ENCODE data around the gene CXCL17.

Gene CXCL17

DNA sequence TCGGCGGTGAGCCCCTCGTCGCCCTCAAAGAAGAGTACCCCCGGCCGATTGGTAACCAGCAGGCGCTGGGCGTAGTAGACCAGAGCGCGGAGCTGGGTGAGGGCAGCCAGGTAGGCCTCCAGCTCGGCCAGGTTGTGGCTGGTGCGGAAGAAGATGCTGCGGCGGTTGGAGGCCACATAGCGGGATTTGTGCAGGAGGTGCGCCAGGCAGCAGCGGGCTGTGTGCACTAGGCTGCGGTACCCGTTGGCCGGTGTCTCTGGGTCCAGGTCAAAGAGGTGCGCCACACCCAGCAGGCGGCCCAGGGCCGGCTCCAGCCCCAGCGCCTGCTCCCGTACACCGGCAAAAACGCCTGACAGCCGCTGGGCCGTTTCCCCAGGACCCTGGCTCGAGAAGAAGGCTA, 32.4 kb downstream of the CXCL17 start:
- no peaks in the 10 kb centered on the region for H3K9me3 ChIP-seq (ENCODE audit: control insufficient read depth, insufficient read depth, low read length)
- no peaks in the 10 kb centered on the region; the same call in 1 of the 2 replicates for H3K4me1 ChIP-seq (ENCODE audit: control insufficient read depth, insufficient read depth, low read length)
- H3K36me3 ChIP-seq (ENCODE audit: control insufficient read depth, insufficient read depth, low read length), result no peaks in the 10 kb centered on the region
- H3K27me3 ChIP-seq (ENCODE audit: control insufficient read depth, insufficient read depth, low read length), result peaks cover 66% of the 10 kb centered on the region
- H3K27ac ChIP-seq (ENCODE audit: low read depth, low read length), result no peak overlapping the region
- no peak overlapping the region for H3K4me3 ChIP-seq (ENCODE audit: low read depth, low read length)
- no peak overlapping the region for H3K9ac ChIP-seq (ENCODE audit: low read depth, low read length)

DNA sequence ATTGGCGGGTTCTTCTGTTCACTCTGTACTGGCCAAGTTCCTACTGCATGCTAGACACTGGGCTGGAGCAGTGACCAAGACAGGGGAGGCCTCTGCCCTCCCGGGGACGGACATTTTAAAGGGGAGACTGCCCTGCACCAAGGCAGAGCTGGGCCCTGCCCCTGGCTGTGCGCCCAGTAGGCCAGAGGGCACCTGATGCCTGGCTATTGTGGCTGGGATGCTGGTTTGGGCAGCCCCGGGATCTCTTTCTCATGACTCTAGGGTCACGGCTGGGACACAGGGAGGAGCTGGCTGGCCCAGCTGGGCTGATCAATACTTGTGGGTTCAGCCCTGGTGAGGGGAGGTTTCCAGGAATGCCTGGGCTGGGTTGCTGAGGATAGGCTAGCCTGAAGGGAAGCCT, 33.3 kb downstream of the CXCL17 start:
- no peak overlapping the region for H3K27ac ChIP-seq (ENCODE audit: low read depth, low read length)
- H3K4me1 ChIP-seq (ENCODE audit: control insufficient read depth, insufficient read depth, low read length), result no peaks in the 10 kb centered on the region; the same call in 1 of the 2 replicates
- H3K4me3 ChIP-seq (ENCODE audit: low read depth, low read length), result no peak overlapping the region
- no peaks in the 10 kb centered on the region for H3K36me3 ChIP-seq (ENCODE audit: control insufficient read depth, insufficient read depth, low read length)
- H3K27me3 ChIP-seq (ENCODE audit: control insufficient read depth, insufficient read depth, low read length), result peaks cover 62% of the 10 kb centered on the region
- no peak overlapping the region for H3K9ac ChIP-seq (ENCODE audit: low read depth, low read length)
- no peaks in the 10 kb centered on the region for H3K9me3 ChIP-seq (ENCODE audit: control insufficient read depth, insufficient read depth, low read length)

DNA sequence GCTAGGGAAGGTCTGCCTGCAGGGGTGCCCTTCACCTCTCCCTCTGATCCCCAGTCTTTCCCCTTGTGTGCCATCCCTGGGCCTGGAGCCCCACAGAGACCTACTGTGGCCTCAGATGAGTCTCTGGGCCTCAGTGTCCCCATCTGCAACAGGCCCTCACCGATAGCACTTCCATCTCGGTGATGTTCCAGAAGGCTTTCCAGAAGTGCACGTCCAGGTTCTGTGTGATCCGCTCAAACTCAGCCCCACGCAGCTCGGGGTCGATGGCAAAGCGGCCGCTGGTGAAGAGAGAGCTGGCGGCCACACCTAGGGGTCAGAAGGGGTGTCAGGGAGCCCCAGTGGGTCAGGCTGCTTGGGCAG, 35.0 kb downstream of the CXCL17 start:
- Histone ChIP-seq H3K4me3 (ENCODE audit: low read depth, low read length) (no peak overlapping the region), H3K4me1 (ENCODE audit: control insufficient read depth, insufficient read depth, low read length) (peaks cover under 1% of the 10 kb centered on the region; the same call in 1 of the 2 replicates), H3K27me3 (ENCODE audit: control insufficient read depth, insufficient read depth, low read length) (peaks cover 51% of the 10 kb centered on the region), H3K36me3 (ENCODE audit: control insufficient read depth, insufficient read depth, low read length) (no peaks in the 10 kb centered on the region; the same call in 1 of the 2 replicates), H3K9ac (ENCODE audit: low read depth, low read length) (no peak overlapping the region), H3K27ac (ENCODE audit: low read depth, low read length) (no peak overlapping the region), H3K9me3 (ENCODE audit: control insufficient read depth, insufficient read depth, low read length) (no peaks in the 10 kb centered on the region)

DNA sequence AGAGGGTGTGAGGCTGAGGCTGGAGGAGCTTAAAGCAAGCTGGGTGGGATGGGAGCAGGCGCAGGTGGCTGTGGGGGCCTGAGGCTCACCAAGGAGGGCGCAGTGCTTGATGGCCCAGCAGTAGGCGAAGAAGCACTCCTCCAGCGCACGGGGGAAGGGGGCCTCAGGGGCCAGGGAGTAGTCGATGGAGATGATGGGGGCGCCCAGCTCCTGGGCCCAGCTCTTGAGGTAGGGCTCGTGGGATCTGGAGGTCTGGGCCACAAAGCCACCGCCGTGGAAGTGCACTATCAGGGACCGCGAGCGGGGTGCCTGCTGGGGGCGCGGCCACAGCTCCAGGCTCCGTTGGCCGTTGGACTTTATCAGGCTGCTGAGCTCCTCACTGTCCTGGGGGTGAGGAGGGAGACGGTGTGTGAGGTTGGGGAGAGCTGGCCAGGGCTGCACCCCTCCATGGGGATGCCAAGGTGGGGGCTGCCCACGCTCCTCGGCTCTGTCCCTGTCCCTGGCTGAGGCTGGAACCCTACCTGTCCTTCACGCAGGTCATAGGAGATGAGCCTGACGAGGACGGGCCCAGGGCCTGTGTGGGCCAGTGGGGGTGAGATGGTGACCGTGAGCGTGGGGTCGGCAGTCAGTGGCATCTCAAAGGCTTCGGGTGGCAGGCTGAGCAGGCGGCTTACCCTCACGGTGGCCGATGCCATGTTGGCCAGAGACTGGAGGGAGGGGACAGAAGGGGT, 35.5 kb downstream of the CXCL17 start:
- Histone ChIP-seq H3K9me3 (ENCODE audit: control insufficient read depth, insufficient read depth, low read length) (no peaks in the 10 kb centered on the region), H3K27ac (ENCODE audit: low read depth, low read length) (no peak overlapping the region), H3K9ac (ENCODE audit: low read depth, low read length) (no peak overlapping the region), H3K4me3 (ENCODE audit: low read depth, low read length) (no peak overlapping the region), H3K4me1 (ENCODE audit: control insufficient read depth, insufficient read depth, low read length) (peaks cover 6% of the 10 kb centered on the region; the same call in 1 of the 2 replicates), H3K27me3 (ENCODE audit: control insufficient read depth, insufficient read depth, low read length) (peaks cover 51% of the 10 kb centered on the region), H3K36me3 (ENCODE audit: control insufficient read depth, insufficient read depth, low read length) (no peaks in the 10 kb centered on the region; the same call in 1 of the 2 replicates)

DNA sequence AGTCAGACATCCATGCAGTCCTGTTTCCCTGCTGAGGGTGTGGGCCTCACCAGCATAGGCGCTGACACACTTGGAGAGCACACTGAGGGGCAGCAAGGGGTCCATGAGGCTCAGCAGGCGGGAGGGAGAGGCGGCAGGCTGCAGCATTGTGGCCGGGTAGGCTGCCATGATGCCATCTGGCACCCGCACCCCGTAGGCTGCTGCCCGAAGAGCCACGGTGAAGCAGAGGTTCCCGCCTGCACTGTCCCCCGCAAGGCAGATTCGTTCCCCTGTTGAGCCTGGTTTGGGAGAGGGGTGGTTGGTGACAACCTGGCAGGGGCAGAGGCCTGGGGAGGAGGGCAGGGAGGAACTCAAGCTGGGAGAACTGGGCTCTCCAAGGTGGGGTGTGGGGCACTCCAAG, 36.6 kb downstream of the CXCL17 start:
- H3K27ac ChIP-seq (ENCODE audit: low read depth, low read length), result no peak overlapping the region
- no peaks in the 10 kb centered on the region; the same call in 1 of the 2 replicates for H3K36me3 ChIP-seq (ENCODE audit: control insufficient read depth, insufficient read depth, low read length)
- H3K9me3 ChIP-seq (ENCODE audit: control insufficient read depth, insufficient read depth, low read length), result no peaks in the 10 kb centered on the region
- no peak overlapping the region for H3K4me3 ChIP-seq (ENCODE audit: low read depth, low read length)
- H3K9ac ChIP-seq (ENCODE audit: low read depth, low read length), result no peak overlapping the region
- peaks cover 44% of the 10 kb centered on the region for H3K27me3 ChIP-seq (ENCODE audit: control insufficient read depth, insufficient read depth, low read length)
- H3K4me1 ChIP-seq (ENCODE audit: control insufficient read depth, insufficient read depth, low read length), result peaks cover 8% of the 10 kb centered on the region; the same call in 1 of the 2 replicates

DNA sequence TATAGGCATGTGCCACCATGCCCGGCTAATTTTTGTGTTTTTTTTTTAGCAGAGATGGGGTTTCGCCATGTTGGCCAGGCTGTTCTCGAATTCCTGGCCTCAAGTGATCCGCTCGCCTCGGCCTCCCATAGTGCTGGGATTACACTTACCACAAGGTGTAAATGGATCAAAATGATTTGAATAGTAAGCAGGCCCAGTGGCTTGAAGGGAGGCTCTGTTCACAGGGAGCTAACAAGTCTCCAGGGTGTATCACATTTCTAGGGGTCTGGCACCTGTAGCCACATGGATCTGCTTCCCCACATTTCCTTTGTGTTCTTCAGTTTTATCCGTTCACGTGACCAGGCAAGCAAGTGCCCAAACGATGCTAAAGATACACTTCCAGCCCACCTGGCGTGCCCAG, 39.2 kb downstream of the CXCL17 start:
- no peaks in the 10 kb centered on the region; the same call in 1 of the 2 replicates for H3K36me3 ChIP-seq (ENCODE audit: control insufficient read depth, insufficient read depth, low read length)
- no peak overlapping the region for H3K4me3 ChIP-seq (ENCODE audit: low read depth, low read length)
- no peaks in the 10 kb centered on the region for H3K9me3 ChIP-seq (ENCODE audit: control insufficient read depth, insufficient read depth, low read length)
- no peak overlapping the region for H3K9ac ChIP-seq (ENCODE audit: low read depth, low read length)
- peaks cover 11% of the 10 kb centered on the region; the same call in 1 of the 2 replicates for H3K4me1 ChIP-seq (ENCODE audit: control insufficient read depth, insufficient read depth, low read length)
- H3K27ac ChIP-seq (ENCODE audit: low read depth, low read length), result no peak overlapping the region
- H3K27me3 ChIP-seq (ENCODE audit: control insufficient read depth, insufficient read depth, low read length), result peaks cover 31% of the 10 kb centered on the region

DNA sequence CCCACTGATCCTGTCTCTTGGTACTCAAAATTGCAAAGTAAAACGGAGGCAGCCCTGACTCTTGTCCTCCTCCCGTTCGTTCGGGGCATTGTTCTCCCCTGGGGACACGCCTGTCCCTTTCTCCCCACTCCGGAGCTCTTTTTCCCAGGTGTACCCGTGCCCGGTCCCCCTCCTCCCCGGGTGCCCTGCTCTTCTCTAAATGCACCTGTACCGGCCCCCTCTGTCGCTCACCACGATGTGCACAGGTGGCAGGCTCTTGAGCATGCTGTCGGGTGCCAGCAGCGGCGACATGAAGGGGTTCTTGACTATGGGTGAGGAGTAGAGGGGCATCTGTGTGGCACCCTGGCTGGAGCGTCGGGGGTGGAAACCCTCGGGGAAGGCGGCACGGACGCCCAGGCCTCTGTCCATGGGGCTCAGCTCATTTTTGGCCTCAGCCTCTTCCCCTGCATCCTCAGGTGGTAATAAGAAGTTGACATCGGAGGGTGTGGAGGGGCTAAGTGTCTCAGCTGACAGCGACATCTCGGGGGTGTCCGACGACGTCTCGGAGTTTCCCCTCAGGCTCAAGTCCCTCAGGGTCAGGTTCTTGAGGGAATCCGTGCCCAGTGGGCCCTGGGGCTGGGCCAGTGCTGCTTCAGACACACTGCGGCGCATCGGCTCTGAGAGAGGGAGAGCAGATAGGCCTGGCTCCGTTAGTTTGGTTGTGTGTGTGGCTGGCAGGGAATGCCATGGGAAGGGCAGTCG, 40.2 kb downstream of the CXCL17 start:
- Histone ChIP-seq H3K27me3 (ENCODE audit: control insufficient read depth, insufficient read depth, low read length) (peaks cover 26% of the 10 kb centered on the region), H3K9ac (ENCODE audit: low read depth, low read length) (peak overlapping the region; percentile 61; the same call in 1 of the 2 replicates), H3K27ac (ENCODE audit: low read depth, low read length) (no peak overlapping the region), H3K4me3 (ENCODE audit: low read depth, low read length) (peak overlapping the region; percentile 77), H3K9me3 (ENCODE audit: control insufficient read depth, insufficient read depth, low read length) (no peaks in the 10 kb centered on the region), H3K4me1 (ENCODE audit: control insufficient read depth, insufficient read depth, low read length) (peaks cover 15% of the 10 kb centered on the region; the same call in 1 of the 2 replicates), H3K36me3 (ENCODE audit: control insufficient read depth, insufficient read depth, low read length) (no peaks in the 10 kb centered on the region; the same call in 1 of the 2 replicates)

DNA sequence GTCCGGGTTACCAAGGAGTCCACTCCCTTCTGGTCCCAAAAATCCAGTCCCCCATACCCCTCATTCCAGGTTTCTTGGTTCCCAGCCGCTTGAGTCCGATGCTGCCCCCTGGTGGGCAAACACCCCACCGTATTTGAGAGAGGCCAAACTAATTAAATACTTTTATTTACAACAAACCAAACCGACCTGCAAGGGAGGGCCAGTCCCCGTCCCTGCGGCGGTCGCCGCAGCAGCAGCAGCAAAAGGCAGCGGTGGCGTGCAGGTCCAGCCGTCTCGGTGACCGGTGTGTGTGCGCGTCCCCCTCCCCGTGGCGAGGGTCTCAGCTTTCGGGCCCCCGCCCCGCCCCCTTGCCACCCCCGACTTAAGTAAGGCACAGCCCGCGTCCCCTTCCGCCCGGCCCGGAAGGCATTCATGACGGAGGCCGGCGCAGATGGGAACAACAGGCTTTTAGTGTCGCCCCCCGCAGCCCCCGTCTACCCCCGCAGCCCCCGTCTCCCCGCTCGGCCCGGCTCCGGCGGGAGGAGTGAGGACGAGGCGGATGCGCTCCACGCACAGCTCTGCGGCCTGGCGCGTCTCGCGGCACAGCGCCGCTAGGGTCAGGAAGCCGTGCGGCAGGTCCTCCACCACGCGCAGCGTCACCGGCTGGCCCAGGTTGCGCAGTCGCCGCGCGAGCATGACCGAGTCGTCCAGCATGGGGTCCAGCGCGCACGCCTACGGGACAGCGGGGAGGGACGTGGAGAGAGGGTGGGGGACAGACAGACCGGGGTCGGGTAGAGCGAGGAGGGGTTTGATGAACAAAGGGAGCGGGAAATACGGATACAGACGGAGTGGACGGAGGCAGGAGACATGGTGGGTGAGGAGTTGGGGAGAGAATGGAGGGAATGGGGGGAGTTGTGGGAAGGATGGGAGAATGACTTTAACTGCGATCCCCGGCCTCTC, 41.1 kb downstream of the CXCL17 start:
- Histone ChIP-seq H3K27ac (ENCODE audit: low read depth, low read length) (peak overlapping the region; percentile 84), H3K4me3 (ENCODE audit: low read depth, low read length) (peak overlapping the region; percentile 77), H3K27me3 (ENCODE audit: control insufficient read depth, insufficient read depth, low read length) (peaks cover 19% of the 10 kb centered on the region), H3K9me3 (ENCODE audit: control insufficient read depth, insufficient read depth, low read length) (no peaks in the 10 kb centered on the region), H3K4me1 (ENCODE audit: control insufficient read depth, insufficient read depth, low read length) (peaks cover 18% of the 10 kb centered on the region; the same call in 1 of the 2 replicates), H3K36me3 (ENCODE audit: control insufficient read depth, insufficient read depth, low read length) (no peaks in the 10 kb centered on the region; the same call in 1 of the 2 replicates), H3K9ac (ENCODE audit: low read depth, low read length) (peak overlapping the region; percentile 61)

DNA sequence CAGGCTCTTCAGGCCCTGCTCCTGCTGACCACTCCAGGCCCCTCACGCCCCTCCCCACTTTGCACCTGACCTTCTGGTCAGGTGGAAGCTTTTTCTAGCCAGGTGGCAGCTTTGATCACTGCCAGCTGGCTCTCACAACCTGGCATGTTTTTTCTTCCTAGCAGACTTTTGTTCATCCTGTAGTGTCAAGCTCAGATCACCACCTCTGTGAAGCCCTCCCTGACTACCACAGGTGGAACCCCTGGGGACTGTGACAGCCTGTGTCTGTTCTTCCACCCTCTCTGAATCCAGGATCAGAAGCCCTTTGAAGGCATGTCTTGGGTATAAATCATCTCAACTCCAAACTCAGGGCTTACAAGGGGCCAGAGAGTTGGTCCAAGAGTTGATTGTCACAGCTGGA, 42.3 kb downstream of the CXCL17 start:
- no peak overlapping the region for H3K4me3 ChIP-seq (ENCODE audit: low read depth, low read length)
- no peak overlapping the region for H3K27ac ChIP-seq (ENCODE audit: low read depth, low read length)
- peaks cover 19% of the 10 kb centered on the region for H3K27me3 ChIP-seq (ENCODE audit: control insufficient read depth, insufficient read depth, low read length)
- H3K4me1 ChIP-seq (ENCODE audit: control insufficient read depth, insufficient read depth, low read length), result peaks cover 24% of the 10 kb centered on the region
- no peaks in the 10 kb centered on the region for H3K9me3 ChIP-seq (ENCODE audit: control insufficient read depth, insufficient read depth, low read length)
- no peak overlapping the region for H3K9ac ChIP-seq (ENCODE audit: low read depth, low read length)
- no peaks in the 10 kb centered on the region; the same call in 1 of the 2 replicates for H3K36me3 ChIP-seq (ENCODE audit: control insufficient read depth, insufficient read depth, low read length)

DNA sequence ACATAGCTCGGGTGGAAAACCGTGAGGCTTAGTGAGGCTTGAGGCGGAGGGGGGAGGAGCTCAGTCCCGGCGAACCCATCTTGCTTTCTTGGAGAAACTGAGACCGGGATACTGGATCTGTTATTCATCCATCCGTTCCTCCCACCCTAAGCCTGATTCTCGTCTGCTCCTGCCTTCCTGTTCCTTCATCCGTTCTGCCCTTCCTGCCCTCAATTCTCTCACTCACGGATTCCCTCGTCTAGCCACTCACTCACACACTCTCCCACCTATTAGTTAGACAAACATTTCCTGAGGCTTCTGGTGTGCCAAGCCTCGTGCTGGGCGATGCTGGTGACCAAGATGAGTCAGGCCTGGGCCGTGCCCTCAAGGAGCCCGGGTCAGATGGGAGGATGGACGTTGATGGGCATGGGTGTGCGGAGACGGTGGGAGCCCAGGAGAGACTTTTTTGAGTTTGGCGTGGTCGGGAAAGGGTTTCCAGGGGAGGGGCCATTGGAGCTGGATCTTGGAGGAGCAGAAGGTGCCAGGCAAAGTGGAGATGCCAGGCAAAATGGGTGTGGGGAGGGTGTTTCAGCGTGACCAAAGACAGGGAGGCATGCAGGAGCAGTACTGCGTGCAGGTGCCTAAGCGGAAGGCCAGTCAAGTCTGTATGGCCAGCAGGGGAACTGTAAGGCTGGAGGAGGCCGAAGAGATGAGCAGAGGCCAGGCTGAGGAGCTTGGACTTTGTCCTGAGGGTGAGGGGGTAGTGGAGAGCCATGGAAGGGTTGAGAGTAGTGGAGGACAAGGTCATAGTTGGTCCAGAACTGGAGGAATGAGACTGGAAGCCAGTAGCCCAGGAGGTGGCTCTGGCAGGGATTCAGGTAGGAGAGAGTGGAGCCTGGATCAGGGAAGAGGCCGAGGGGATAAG, 45.2 kb downstream of the CXCL17 start:
- peaks cover 20% of the 10 kb centered on the region for H3K4me1 ChIP-seq (ENCODE audit: control insufficient read depth, insufficient read depth, low read length)

More for the DNA sequence above, 45.2 kb downstream of the CXCL17 start:
- Histone ChIP-seq H3K9me3 (ENCODE audit: control insufficient read depth, insufficient read depth, low read length) (no peaks in the 10 kb centered on the region), H3K36me3 (ENCODE audit: control insufficient read depth, insufficient read depth, low read length) (no peaks in the 10 kb centered on the region), H3K9ac (ENCODE audit: low read depth, low read length) (peak overlapping the region; percentile 59), H3K4me3 (ENCODE audit: low read depth, low read length) (peak overlapping the region; percentile 81), H3K27me3 (ENCODE audit: control insufficient read depth, insufficient read depth, low read length) (peaks cover 13% of the 10 kb centered on the region), H3K27ac (ENCODE audit: low read depth, low read length) (peak overlapping the region; percentile 26)

All from HUES48 (cell line).